B cell (primary cell): ENCODE measurements around the gene LRP2BP.

Source experiments
- CTCF ChIP-seq: fragments of 200-600 bp; IDR thresholded peaks from one replicate; pipeline ENCODE4 v1.8.0; 2022; ENCODE audit warnings: antibody characterized with exemption, mild to moderate bottlenecking
- EZH2 ChIP-seq: IDR thresholded peaks from 2 replicates; pipeline ENCODE4 v1.6.1; 2012; ENCODE audit warnings: borderline replicate concordance, low read depth, mild to moderate bottlenecking, moderate library complexity, low read length; ENCODE audit not compliant: insufficient read depth, poor library complexity, severe bottlenecking

GRCh38 chr4:185390941-185391340, 4.8 kb downstream of the LRP2BP start:
- TF ChIP-seq EZH2 (no peak), CTCF (no peak)
